Measurements from ENCODE around the gene CRB3. TPM values are rescaled to one million over a fixed set of nuclear protein-coding genes. Genes with fewer than 3 reads are reported as not detected.

The CRB3 gene
- total and polyA plus RNA-seq, 2 donors (not counting 1 experiment from before 2014, with no cell fraction given) = 0.17 TPM; not detected in 1

- Histone ChIP-seq H3K4me1 (ENCODE audit: control insufficient read depth, extremely low read depth, insufficient read depth, low read length) (no peaks in the 10 kb centered on the region), H3K4me3 (replicated peaks in 1 of 4; ENCODE audit: control extremely low read depth in 1 of 4, insufficient read depth in 1 of 4, low read depth in 3 of 4, low read length in 4 of 4) (no peak overlapping the region), H3K27ac (ENCODE audit: insufficient read depth, low read length) (no peak overlapping the region), H4K20me1 (ENCODE audit: control insufficient read depth, extremely low read depth, insufficient read depth, low read length) (peaks cover 2% of the 10 kb centered on the region), H3K36me3 (ENCODE audit: control insufficient read depth, insufficient read depth, low read length) (peaks cover 49% of the 10 kb centered on the region), H3K27me3 (ENCODE audit: control insufficient read depth, insufficient read depth, low read length) (no peaks in the 10 kb centered on the region), H3K79me2 (ENCODE audit: control insufficient read depth, insufficient read depth, low read length) (peaks cover 32% of the 10 kb centered on the region), H3K9me3 (ENCODE audit: control insufficient read depth, insufficient read depth, low read depth, low read length) (no peaks in the 10 kb centered on the region), H3K9ac (ENCODE audit: insufficient read depth, low read length) (no peak overlapping the region), H3K4me2 (ENCODE audit: extremely low read depth, insufficient read depth, low read length) (no peak overlapping the region), H2AFZ (ENCODE audit: low read length) (no peak overlapping the region)
- TF ChIP-seq EZH2 (IDR thresholded peaks at IDR 0.05; ENCODE audit: low read length, missing control alignments) = no peak
- TF ChIP-seq, protein P1, sequence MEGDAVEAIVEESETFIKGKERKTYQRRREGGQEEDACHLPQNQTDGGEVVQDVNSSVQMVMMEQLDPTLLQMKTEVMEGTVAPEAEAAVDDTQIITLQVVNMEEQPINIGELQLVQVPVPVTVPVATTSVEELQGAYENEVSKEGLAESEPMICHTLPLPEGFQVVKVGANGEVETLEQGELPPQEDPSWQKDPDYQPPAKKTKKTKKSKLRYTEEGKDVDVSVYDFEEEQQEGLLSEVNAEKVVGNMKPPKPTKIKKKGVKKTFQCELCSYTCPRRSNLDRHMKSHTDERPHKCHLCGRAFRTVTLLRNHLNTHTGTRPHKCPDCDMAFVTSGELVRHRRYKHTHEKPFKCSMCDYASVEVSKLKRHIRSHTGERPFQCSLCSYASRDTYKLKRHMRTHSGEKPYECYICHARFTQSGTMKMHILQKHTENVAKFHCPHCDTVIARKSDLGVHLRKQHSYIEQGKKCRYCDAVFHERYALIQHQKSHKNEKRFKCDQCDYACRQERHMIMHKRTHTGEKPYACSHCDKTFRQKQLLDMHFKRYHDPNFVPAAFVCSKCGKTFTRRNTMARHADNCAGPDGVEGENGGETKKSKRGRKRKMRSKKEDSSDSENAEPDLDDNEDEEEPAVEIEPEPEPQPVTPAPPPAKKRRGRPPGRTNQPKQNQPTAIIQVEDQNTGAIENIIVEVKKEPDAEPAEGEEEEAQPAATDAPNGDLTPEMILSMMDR (conservative IDR thresholded peaks at IDR 0.05 in 1 of 2, IDR thresholded peaks at IDR 0.05 in 1 of 2; ENCODE audit: low read depth in 1 of 2, low read length in 2 of 2) = no peak
- no peak for DNase-seq (ENCODE audit: low read depth in 2 of 2)
Measured at GRCh38 chr19:6416658-6417405, 47.2 kb upstream of the CRB3 start.

GRCh38 chr19:6417713-6418561 is 46.1 kb upstream of the CRB3 start:
- Histone ChIP-seq H2AFZ (ENCODE audit: low read length) (no peak overlapping the region), H3K36me3 (ENCODE audit: control insufficient read depth, insufficient read depth, low read length) (peaks cover 52% of the 10 kb centered on the region), H3K27ac (ENCODE audit: insufficient read depth, low read length) (no peak overlapping the region), H3K4me2 (ENCODE audit: extremely low read depth, insufficient read depth, low read length) (no peak overlapping the region), H3K4me1 (ENCODE audit: control insufficient read depth, extremely low read depth, insufficient read depth, low read length) (peaks cover 4% of the 10 kb centered on the region), H3K79me2 (ENCODE audit: control insufficient read depth, insufficient read depth, low read length) (peaks cover 43% of the 10 kb centered on the region), H3K9me3 (ENCODE audit: control insufficient read depth, insufficient read depth, low read depth, low read length) (no peaks in the 10 kb centered on the region), H3K4me3 (replicated peaks in 1 of 4; ENCODE audit: control extremely low read depth in 1 of 4, insufficient read depth in 1 of 4, low read depth in 3 of 4, low read length in 4 of 4) (no peak overlapping the region), H4K20me1 (ENCODE audit: control insufficient read depth, extremely low read depth, insufficient read depth, low read length) (peaks cover 6% of the 10 kb centered on the region), H3K27me3 (ENCODE audit: control insufficient read depth, insufficient read depth, low read length) (no peaks in the 10 kb centered on the region), H3K9ac (ENCODE audit: insufficient read depth, low read length) (no peak overlapping the region)
- DNase-seq (ENCODE audit: low read depth in 2 of 2) = peak; percentile 13 to 29
- no peak for TF ChIP-seq EZH2 (IDR thresholded peaks at IDR 0.05; ENCODE audit: low read length, missing control alignments)
- TF ChIP-seq, protein P1 (conservative IDR thresholded peaks at IDR 0.05 in 1 of 2, IDR thresholded peaks at IDR 0.05 in 1 of 2; ENCODE audit: low read depth in 1 of 2, low read length in 2 of 2) = peak; percentile 32 to 45

DNA sequence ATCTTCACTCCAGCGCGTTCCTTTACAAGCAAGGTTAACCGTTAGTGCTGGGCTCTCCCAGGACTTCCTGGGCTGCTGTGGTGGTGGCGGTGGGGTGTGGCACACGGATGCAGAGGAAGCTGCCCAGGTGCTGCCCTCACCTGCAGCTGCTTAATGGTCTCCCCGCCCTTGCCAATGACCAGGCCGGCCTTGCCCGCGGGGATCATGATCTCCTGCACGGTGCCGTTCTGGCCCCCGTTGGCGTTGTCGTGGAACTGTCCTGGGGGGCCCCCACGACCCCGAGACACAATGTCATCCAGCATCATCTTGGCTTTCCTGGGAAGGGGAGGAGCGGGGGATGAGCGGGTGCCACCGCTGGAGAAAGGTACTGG is 45.5 kb upstream of the CRB3 start:
- peaks cover 4% of the 10 kb centered on the region for H3K4me1 ChIP-seq (ENCODE audit: control insufficient read depth, extremely low read depth, insufficient read depth, low read length)
- H3K4me3 ChIP-seq (replicated peaks in 1 of 4; ENCODE audit: control extremely low read depth in 1 of 4, insufficient read depth in 1 of 4, low read depth in 3 of 4, low read length in 4 of 4) = no peak overlapping the region
- no peak for DNase-seq (ENCODE audit: low read depth in 2 of 2)
- H3K79me2 ChIP-seq (ENCODE audit: control insufficient read depth, insufficient read depth, low read length) = peaks cover 49% of the 10 kb centered on the region
- peaks cover 6% of the 10 kb centered on the region for H4K20me1 ChIP-seq (ENCODE audit: control insufficient read depth, extremely low read depth, insufficient read depth, low read length)
- TF ChIP-seq, protein P1 (conservative IDR thresholded peaks at IDR 0.05 in 1 of 2, IDR thresholded peaks at IDR 0.05 in 1 of 2; ENCODE audit: low read depth in 1 of 2, low read length in 2 of 2) = no peak
- TF ChIP-seq EZH2 (IDR thresholded peaks at IDR 0.05; ENCODE audit: low read length, missing control alignments) = no peak
- H3K27ac ChIP-seq (ENCODE audit: insufficient read depth, low read length) = no peak overlapping the region
- no peaks in the 10 kb centered on the region for H3K9me3 ChIP-seq (ENCODE audit: control insufficient read depth, insufficient read depth, low read depth, low read length)
- H3K27me3 ChIP-seq (ENCODE audit: control insufficient read depth, insufficient read depth, low read length) = no peaks in the 10 kb centered on the region
- no peak overlapping the region for H3K4me2 ChIP-seq (ENCODE audit: extremely low read depth, insufficient read depth, low read length)
- H3K36me3 ChIP-seq (ENCODE audit: control insufficient read depth, insufficient read depth, low read length) = peaks cover 52% of the 10 kb centered on the region
- H2AFZ ChIP-seq (ENCODE audit: low read length) = no peak overlapping the region
- no peak overlapping the region for H3K9ac ChIP-seq (ENCODE audit: insufficient read depth, low read length)
